Measurements from ENCODE around the gene CLSTN1. TPM values are rescaled to one million over a fixed set of nuclear protein-coding genes. Genes with fewer than 3 reads are reported as not detected.

CLSTN1 gene
- polyA plus RNA-seq, 1 of the 3 experiments (the other 2 are of a cell fraction) = 59.6 TPM

GRCh38 chr1:9787702-9788101 lies 36.1 kb downstream of the CLSTN1 start:
- peaks cover 35% of the 10 kb centered on the region for H4K20me1 ChIP-seq (ENCODE audit: insufficient read depth)
- 95% methylated on average over 8 of the region's 8 CpGs for WGBS (ENCODE audit: low lambda C conversion rate)

GRCh38 chr1:9785406-9785805 lies 38.4 kb downstream of the CLSTN1 start:
- DNase-seq = no peak
- POLR2A ChIA-PET = no interaction called here
- no peak overlapping the region for H3K27ac ChIP-seq (ENCODE audit: low read depth in 2 of 2, low read length in 1 of 2)
- H3K9ac ChIP-seq = no peak overlapping the region
- CTCF ChIA-PET = interaction anchor here (0.8 to 10.9 kb wide), 17 partner anchors 9 to 269 kb away, joined by 3 to 175 read pairs (median 5); partner anchors contain the start of gene PIK3CD
- H3K4me3 ChIP-seq (ENCODE audit: low read depth in 2 of 2, low read length in 1 of 2) = no peak overlapping the region
- H3K4me2 ChIP-seq = no peak overlapping the region
- peaks cover 4% of the 10 kb centered on the region for H3F3A ChIP-seq (replicated peaks; ENCODE audit: insufficient read depth)
- H3K27me3 ChIP-seq (ENCODE audit: insufficient read depth) = no peaks in the 10 kb centered on the region
- peaks cover 81% of the 10 kb centered on the region for H3K79me2 ChIP-seq (ENCODE audit: insufficient read depth)
- 83% methylated on average over 6 of the region's 6 CpGs for WGBS (ENCODE audit: low lambda C conversion rate)
- no peaks in the 10 kb centered on the region for H3K36me3 ChIP-seq (replicated peaks in 1 of 2; ENCODE audit: control insufficient read depth in 1 of 2, insufficient read depth in 2 of 2, low read length in 1 of 2)
- H3K9me3 ChIP-seq = no peaks in the 10 kb centered on the region
- TF ChIP-seq, protein P1, sequence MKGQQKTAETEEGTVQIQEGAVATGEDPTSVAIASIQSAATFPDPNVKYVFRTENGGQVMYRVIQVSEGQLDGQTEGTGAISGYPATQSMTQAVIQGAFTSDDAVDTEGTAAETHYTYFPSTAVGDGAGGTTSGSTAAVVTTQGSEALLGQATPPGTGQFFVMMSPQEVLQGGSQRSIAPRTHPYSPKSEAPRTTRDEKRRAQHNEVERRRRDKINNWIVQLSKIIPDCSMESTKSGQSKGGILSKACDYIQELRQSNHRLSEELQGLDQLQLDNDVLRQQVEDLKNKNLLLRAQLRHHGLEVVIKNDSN (IDR thresholded peaks at IDR 0.05; ENCODE audit: borderline replicate concordance, low read depth) = no peak
- no peaks in the 10 kb centered on the region for H3K9me2 ChIP-seq
- no peaks in the 10 kb centered on the region for H3K4me1 ChIP-seq (ENCODE audit: control insufficient read depth in 1 of 2, insufficient read depth in 2 of 2, low read depth in 1 of 2, low read length in 1 of 2)
- no peak overlapping the region for H2AFZ ChIP-seq (ENCODE audit: low read depth)
- H4K20me1 ChIP-seq (ENCODE audit: insufficient read depth) = peaks cover 24% of the 10 kb centered on the region

More at GRCh38 chr1:9787702-9788101, 36.1 kb downstream of the CLSTN1 start:
- Histone ChIP-seq H3F3A (replicated peaks; ENCODE audit: insufficient read depth) (no peaks in the 10 kb centered on the region), H3K4me1 (ENCODE audit: control insufficient read depth in 1 of 2, insufficient read depth in 2 of 2, low read depth in 1 of 2, low read length in 1 of 2) (peaks cover 0 to 9% of the 10 kb centered on the region in 2 experiments; a peak in 1 of 4 replicates), H3K9me3 (no peaks in the 10 kb centered on the region), H3K9ac (no peak overlapping the region), H3K36me3 (replicated peaks in 1 of 2; ENCODE audit: control insufficient read depth in 1 of 2, insufficient read depth in 2 of 2, low read length in 1 of 2) (no peaks in the 10 kb centered on the region), H3K9me2 (no peaks in the 10 kb centered on the region), H3K27me3 (ENCODE audit: insufficient read depth) (no peaks in the 10 kb centered on the region), H3K79me2 (ENCODE audit: insufficient read depth) (peaks cover 84% of the 10 kb centered on the region), H3K4me3 (ENCODE audit: low read depth in 2 of 2, low read length in 1 of 2) (no peak overlapping the region), H3K4me2 (no peak overlapping the region), H3K27ac (ENCODE audit: low read depth in 2 of 2, low read length in 1 of 2) (no peak overlapping the region), H2AFZ (ENCODE audit: low read depth) (no peak overlapping the region)
- TF ChIP-seq EZH2phosphoT487 (IDR thresholded peaks at IDR 0.05; ENCODE audit: borderline replicate concordance, low read depth) = no peak
- TF ChIP-seq TCF12 (IDR thresholded peaks at IDR 0.05) = no peak
- TF ChIP-seq, protein P2, sequence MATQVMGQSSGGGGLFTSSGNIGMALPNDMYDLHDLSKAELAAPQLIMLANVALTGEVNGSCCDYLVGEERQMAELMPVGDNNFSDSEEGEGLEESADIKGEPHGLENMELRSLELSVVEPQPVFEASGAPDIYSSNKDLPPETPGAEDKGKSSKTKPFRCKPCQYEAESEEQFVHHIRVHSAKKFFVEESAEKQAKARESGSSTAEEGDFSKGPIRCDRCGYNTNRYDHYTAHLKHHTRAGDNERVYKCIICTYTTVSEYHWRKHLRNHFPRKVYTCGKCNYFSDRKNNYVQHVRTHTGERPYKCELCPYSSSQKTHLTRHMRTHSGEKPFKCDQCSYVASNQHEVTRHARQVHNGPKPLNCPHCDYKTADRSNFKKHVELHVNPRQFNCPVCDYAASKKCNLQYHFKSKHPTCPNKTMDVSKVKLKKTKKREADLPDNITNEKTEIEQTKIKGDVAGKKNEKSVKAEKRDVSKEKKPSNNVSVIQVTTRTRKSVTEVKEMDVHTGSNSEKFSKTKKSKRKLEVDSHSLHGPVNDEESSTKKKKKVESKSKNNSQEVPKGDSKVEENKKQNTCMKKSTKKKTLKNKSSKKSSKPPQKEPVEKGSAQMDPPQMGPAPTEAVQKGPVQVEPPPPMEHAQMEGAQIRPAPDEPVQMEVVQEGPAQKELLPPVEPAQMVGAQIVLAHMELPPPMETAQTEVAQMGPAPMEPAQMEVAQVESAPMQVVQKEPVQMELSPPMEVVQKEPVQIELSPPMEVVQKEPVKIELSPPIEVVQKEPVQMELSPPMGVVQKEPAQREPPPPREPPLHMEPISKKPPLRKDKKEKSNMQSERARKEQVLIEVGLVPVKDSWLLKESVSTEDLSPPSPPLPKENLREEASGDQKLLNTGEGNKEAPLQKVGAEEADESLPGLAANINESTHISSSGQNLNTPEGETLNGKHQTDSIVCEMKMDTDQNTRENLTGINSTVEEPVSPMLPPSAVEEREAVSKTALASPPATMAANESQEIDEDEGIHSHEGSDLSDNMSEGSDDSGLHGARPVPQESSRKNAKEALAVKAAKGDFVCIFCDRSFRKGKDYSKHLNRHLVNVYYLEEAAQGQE (IDR thresholded peaks at IDR 0.05; ENCODE audit: low read depth, low read length) = no peak
- no peak for TF ChIP-seq RXRA (IDR thresholded peaks at IDR 0.05; ENCODE audit: borderline replicate concordance, low read depth)
- DNase-seq = no peak
- ChIA-PET POLR2A (interaction anchor here (0.6 to 0.7 kb wide), 2 partner anchors 63 to 280 kb away, joined by 3 to 4 read pairs; no protein-coding TSS in a partner anchor), CTCF (interaction anchor here (0.7 to 10.9 kb wide), 2 partner anchors 15 to 83 kb away, joined by 3 to 175 read pairs; no protein-coding TSS in a partner anchor)

Measured in SK-N-SH (cell line).